Aorta (tissue), 5 donors: ENCODE results near the gene TMEM213. TPM values are rescaled to one million over a fixed set of nuclear protein-coding genes. Genes with fewer than 3 reads are reported as not detected.

ENCODE experiments used
- ATAC-seq: fragments of 200-7000 bp; cut with Tn5 transposase; one replicate; pipeline ENCODE4 v1.9.1; 2022; ENCODE audit warnings: moderate library complexity; ENCODE audit not compliant: low FRiP score
- DNase-seq, 2 donors: peaks; one replicate each; pipeline ENCODE4 v3.0.0-alpha.2; 2020
- H3K27ac ChIP-seq, 2 donors: one replicate each; pipeline ENCODE4 v1.5.1; 2013; ENCODE audit warnings: low read length in 2 of 2, mild to moderate bottlenecking in 2 of 2, moderate library complexity in 2 of 2, control low read depth in 1 of 2, inconsistent platforms in 1 of 2, low read depth in 1 of 2
- H3K27me3 ChIP-seq, 2 donors: one replicate each; pipeline ENCODE4 v1.6.1; 2013; ENCODE audit warnings: control low read depth in 1 of 2, low read length in 1 of 2, mild to moderate bottlenecking in 1 of 2, moderate library complexity in 1 of 2; ENCODE audit not compliant: insufficient read depth in 2 of 2, control insufficient read depth in 1 of 2
- H3K36me3 ChIP-seq, 2 donors: one replicate each; pipeline ENCODE4 v1.6.1; 2013; ENCODE audit warnings: control low read depth in 1 of 2, low read length in 1 of 2, mild to moderate bottlenecking in 1 of 2; ENCODE audit not compliant: insufficient read depth in 2 of 2, control insufficient read depth in 1 of 2
- H3K4me1 ChIP-seq, 2 donors: one replicate each; pipeline ENCODE4 v1.6.1; 2013; ENCODE audit warnings: low read length in 2 of 2, control low read depth in 1 of 2, mild to moderate bottlenecking in 1 of 2, moderate library complexity in 1 of 2; ENCODE audit not compliant: insufficient read depth in 2 of 2, control insufficient read depth in 1 of 2
- H3K4me3 ChIP-seq, 2 donors: one replicate each; pipeline ENCODE4 v1.5.1; 2013; ENCODE audit warnings: low read length in 2 of 2, control low read depth in 1 of 2, mild to moderate bottlenecking in 1 of 2
- H3K9me3 ChIP-seq: one replicate; pipeline ENCODE4 v1.6.1; 2013; ENCODE audit warnings: mild to moderate bottlenecking, low read length; ENCODE audit not compliant: control insufficient read depth
- WGBS, 2 donors: extraction: QIAGEN DNeasy Blood & Tissue Kit; methylation state at CpG; one replicate each; pipeline ENCODE4 v1.1.7; 2013; 5-methylcytosine and 5-hydroxymethylcytosine counted together
- intact Hi-C, 2 donors: fragments of 100-400 bp; cut with DNase I; formaldehyde crosslinking; loops; one replicate each; pipeline versions ENCODE4 v1.14.2 to v1.15.0; 2022
- polyA plus RNA-seq, 2 donors: library from polyadenylated mRNA; stranded (reverse); fragments of 200-250 nt; gene quantifications; one replicate each; pipeline ENCODE4 v1.2.3, GENCODE V29; 2013
- total RNA-seq, 2 donors: library from RNA; stranded (reverse); fragmentation: NEBNext Ultra II Directional; extraction: Animal tissue kit (Norgen Biotek cat#: 25700); gene quantifications; one replicate each; pipeline ENCODE4 v1.2.1, GENCODE V29; 2021
- donor health status: healthy with polysubstance abuse.
- donor health status: Bipolar disorder and iron deficiency.
- donor health status: DM: no; HTN: no; CAD: no.
- donor health status: DM: no; HTN: no; CAD: no.
- donor health status: DM: yes; HTN: yes; CAD: no.

TMEM213 gene
- total and polyA plus RNA-seq, 4 donors: not detected

DNA sequence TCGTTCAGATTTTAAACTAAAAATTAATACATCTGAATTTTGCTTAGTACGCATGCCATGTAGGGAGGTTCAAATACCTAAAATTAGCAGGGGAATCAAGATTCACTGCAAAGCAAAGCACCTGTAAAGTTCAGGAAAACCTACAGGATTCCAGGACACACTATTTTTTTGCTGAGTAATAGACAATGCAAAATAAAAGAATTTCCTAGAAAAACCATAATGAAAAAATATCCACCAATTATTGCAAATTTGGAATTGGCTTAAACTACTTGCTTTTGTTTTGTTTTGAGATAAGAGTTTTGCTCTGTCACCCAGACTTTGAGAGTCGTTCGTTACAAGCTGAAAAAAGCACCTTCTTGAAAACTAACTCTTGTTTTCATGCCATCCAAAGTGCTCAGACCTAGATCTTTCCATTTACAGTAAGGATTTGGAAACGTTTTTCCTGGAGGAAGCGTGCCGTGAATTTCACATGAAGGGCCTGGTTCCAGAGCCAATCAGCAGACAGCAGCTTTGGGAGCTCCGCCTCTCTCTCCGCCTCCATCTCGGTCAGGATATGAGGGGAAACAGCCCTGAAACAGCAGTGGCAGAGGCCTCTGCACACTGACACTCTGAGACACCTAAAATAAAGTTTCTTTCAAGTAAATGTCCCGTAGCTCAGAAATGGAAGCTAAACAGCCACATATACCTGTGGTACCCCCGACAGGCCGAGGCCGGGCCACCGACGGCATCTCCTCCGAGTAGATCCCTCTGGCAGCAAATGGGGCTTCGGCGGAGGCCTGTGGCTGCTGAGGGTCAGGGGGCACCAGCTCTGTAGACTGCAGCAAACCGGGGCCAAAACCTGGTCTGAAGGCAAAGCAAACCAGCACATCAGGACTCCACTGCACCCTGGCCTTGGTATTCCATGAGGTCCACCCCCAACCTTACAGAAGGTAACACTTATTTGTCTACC, 46.1 kb downstream of the TMEM213 start:
- DNase-seq: no peak
- Histone ChIP-seq H3K36me3 (no peaks in the 10 kb centered on the region), H3K27ac (no peak overlapping the region), H3K9me3 (no peaks in the 10 kb centered on the region), H3K27me3 (no peaks in the 10 kb centered on the region), H3K4me1 (no peaks in the 10 kb centered on the region), H3K4me3 (no peak overlapping the region)
- 73 to 75% methylated on average over 20 of the region's 20 CpGs for WGBS, 2 donors
- intact Hi-C loops: no loop called here
- ATAC-seq: no peak

DNA sequence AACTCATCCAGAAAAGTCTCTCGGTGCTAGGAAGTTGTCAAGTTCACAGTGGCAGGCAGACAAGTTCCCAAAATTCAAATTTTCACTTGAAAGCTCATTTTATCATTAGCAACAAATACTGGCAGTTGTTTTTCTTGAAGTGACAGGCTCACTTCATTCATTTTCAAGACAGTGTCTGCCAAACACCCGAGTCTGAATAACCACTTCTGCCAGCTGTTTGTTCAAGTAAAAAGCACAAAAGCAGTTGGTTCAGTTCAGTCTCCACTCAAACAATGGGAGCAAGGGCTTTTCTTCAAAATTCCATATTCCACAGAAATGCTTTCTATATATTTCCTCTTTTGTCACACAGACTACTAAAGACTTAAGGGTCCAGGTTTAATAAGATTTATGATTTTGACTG, 47.9 kb downstream of the TMEM213 start:
- H3K27me3 ChIP-seq: no peaks in the 10 kb centered on the region
- ATAC-seq (no peak), DNase-seq (no peak)
- no peaks in the 10 kb centered on the region for H3K4me1 ChIP-seq
- no peaks in the 10 kb centered on the region for H3K9me3 ChIP-seq
- H3K4me3 ChIP-seq: no peak overlapping the region
- intact Hi-C loops: no loop called here
- no peaks in the 10 kb centered on the region for H3K36me3 ChIP-seq
- 36 to 37% methylated on average over 2 of the region's 2 CpGs for WGBS, 2 donors
- H3K27ac ChIP-seq: no peak overlapping the region

DNA sequence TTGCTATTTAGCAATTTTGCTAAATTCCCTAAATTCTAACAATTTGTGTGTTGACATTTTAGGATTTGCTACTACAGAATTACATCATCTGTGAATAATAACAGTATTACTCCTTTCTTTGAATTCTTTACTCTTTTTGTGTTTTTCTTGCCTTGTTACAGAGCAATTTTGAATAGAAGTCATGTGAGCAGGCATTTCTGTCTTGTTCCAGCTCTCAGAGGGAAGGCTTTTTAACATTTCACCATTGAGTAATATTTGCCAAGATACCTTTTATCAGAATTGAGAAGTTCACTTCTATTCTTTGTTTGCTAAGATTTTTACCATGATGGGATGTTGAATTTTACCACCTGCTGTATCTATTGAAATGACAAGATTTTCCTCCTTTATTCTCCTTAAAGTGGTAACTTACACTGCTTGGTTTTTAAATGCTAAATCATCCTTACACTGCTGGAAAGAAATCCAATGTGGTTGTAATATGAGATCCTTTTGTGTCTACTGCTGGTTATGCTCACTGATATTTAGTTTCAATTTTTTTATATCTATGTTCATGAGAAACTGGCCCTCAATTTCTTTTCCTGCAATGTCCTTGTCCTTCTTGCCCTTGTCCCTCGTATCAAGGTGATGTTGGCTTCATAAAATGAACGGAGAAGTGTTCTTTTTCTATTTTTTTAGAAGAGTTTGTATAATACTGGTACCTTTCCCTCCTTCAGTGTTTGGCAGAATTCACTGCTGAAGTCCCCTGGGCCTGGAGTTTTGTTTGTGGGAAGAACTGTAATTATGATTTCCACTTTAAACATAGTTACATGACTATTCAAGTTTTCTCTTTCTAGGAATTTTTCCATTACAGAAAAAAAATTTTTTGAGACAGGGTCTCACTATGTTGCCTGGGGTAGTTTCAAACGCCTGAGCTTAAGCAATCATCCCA, 50.5 kb downstream of the TMEM213 start:
- Histone ChIP-seq H3K27me3 (no peaks in the 10 kb centered on the region), H3K4me1 (no peaks in the 10 kb centered on the region), H3K9me3 (no peaks in the 10 kb centered on the region), H3K36me3 (peaks cover 0 to 5% of the 10 kb centered on the region in 2 donors), H3K27ac (no peak overlapping the region), H3K4me3 (no peak overlapping the region)
- ATAC-seq (no peak), DNase-seq (no peak)
- WGBS, 2 donors: 83 to 85% methylated on average over 3 of the region's 3 CpGs
- intact Hi-C loops: no loop called here

DNA sequence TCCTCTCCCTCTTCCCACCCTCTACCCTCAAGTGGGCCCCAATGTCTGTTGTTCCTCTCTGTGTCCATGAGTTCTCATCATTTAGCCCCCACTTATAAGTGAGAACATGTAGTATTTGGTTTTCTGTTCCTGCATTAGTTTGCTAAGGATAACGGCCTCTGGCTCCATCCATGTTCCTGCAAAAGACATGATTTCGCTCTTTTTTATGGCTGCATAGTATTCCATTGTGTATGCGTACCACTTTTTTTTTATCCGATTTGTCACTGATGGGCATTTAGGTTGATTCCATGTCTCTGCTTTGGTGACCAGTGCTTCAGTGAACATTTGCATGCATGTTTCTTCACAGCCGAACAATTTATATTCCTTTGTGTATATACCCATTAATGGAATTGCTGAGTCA, 51.9 kb downstream of the TMEM213 start:
- H3K9me3 ChIP-seq: no peaks in the 10 kb centered on the region
- no peaks in the 10 kb centered on the region for H3K27me3 ChIP-seq
- WGBS, 2 donors: 98 to 99% methylated on average over 5 of the region's 5 CpGs
- peaks cover 0 to 5% of the 10 kb centered on the region in 2 donors for H3K36me3 ChIP-seq
- H3K27ac ChIP-seq: no peak overlapping the region
- no peak overlapping the region for H3K4me3 ChIP-seq
- intact Hi-C loops: no loop called here
- DNase-seq (no peak), ATAC-seq (no peak)
- no peaks in the 10 kb centered on the region for H3K4me1 ChIP-seq

DNA sequence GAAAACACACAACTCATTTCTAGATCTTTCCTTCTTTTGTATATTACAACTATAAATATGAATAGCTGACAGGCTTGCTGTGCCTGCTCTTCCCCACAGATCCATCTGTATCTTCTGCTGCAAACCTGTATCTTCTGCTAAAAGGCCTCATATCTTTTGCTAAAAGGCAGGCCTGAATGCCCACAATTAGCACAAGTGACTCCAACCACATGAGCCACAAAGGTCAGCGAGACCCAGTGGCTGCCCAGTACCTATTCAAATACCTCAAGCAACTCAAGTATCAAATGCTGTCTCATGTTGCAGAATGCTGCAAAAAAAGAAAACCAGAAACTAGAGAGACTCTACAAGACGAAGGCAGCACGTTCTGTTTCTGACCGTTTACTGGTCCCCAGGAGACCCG, 54.7 kb downstream of the TMEM213 start:
- peaks cover 2 to 5% of the 10 kb centered on the region in 2 donors for H3K36me3 ChIP-seq
- peaks cover 2% of the 10 kb centered on the region for H3K9me3 ChIP-seq
- H3K4me3 ChIP-seq: no peak overlapping the region
- intact Hi-C loops: no loop called here
- no peaks in the 10 kb centered on the region for H3K4me1 ChIP-seq
- ATAC-seq (no peak), DNase-seq (no peak)
- no peaks in the 10 kb centered on the region for H3K27me3 ChIP-seq
- 89 to 92% methylated on average over 5 of the region's 5 CpGs for whole genome bisulfite sequencing, 2 donors
- no peak overlapping the region for H3K27ac ChIP-seq

DNA sequence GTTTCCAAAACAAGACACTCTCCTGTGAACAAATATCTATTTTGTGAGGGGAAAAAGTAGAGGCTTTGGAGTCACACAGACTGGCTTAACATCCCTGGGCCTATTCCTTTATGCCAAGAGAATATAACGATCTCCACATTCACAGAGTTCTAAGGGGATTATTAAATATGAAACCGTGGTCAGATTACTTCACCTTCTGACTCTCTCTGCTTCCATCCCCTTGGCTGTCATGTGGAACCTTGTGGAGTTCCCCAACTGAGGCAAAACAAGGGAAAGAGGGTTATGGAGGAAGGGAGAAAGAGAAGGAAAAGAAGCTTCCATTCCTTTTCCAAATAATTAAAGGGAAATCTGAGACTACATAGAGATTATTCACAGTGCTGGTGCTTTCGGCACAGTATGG, 55.7 kb downstream of the TMEM213 start:
- ATAC-seq (no peak), DNase-seq (no peak)
- Histone ChIP-seq H3K27me3 (no peaks in the 10 kb centered on the region), H3K27ac (no peak overlapping the region), H3K4me1 (no peaks in the 10 kb centered on the region), H3K9me3 (peaks cover 4% of the 10 kb centered on the region), H3K4me3 (no peak overlapping the region), H3K36me3 (peaks cover 2 to 5% of the 10 kb centered on the region in 2 donors)
- intact Hi-C loops: no loop called here
- 86 to 92% methylated on average over 3 of the region's 3 CpGs for WGBS, 2 donors

DNA sequence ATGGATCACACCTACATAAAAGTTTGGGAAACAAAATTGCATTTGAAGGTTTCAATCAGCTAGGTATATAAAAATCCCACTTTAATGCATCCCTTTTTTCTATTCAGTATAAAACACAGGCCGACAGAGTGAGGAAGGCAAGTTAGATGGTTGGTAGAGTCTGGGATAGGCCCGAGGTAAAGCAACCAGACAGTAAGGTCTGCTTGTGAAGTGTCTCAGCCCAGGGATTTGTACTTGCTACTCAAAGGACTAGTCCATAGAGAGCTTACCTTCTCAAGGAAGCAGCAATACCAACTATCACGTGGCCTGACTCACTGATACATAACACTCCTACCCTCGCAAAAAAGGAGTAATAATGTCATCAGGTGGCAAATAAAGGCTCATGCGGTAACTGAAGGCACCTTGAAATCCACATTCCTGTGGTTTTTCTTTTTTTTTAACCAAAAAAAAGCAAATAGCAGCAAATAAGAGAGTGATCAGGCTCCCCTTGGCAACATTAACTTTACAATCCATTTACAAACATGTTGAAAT, 56.4 kb downstream of the TMEM213 start:
- Histone ChIP-seq H3K4me1 (no peaks in the 10 kb centered on the region), H3K4me3 (no peak overlapping the region), H3K36me3 (peaks cover 2 to 5% of the 10 kb centered on the region in 2 donors), H3K27ac (no peak overlapping the region), H3K9me3 (peaks cover 4% of the 10 kb centered on the region), H3K27me3 (no peaks in the 10 kb centered on the region)
- intact Hi-C loops: no loop called here
- DNase-seq (no peak), ATAC-seq (no peak)
- WGBS, 2 donors: 88 to 92% methylated on average over 5 of the region's 5 CpGs

DNA sequence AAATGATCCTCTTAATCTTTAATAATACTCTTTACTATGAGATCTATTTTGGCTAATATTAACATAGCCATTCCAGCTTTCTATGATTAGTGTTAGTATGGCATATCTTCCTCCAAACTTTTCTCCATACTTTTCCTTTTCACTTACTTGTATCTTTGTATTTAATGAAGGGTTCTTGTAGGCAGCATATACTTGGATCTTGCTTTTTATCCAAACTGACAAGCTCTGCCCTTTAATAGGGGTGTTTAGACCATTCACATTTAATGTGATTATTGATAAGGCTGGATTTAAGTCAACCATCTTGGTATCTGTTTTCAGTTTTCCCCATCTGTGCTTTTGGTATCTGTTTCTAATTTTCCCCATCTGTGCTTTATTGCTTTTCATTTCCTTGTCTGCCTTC, 59.9 kb downstream of the TMEM213 start:
- Histone ChIP-seq H3K36me3 (peaks cover 0 to 2% of the 10 kb centered on the region in 2 donors), H3K4me3 (no peak overlapping the region), H3K9me3 (peaks cover 4% of the 10 kb centered on the region), H3K4me1 (no peaks in the 10 kb centered on the region), H3K27me3 (no peaks in the 10 kb centered on the region), H3K27ac (no peak overlapping the region)
- intact Hi-C loops: no loop called here
- ATAC-seq (no peak), DNase-seq (no peak)
